GM19099 (cell line): ENCODE results near the gene GLRA3.

Source experiments
- POLR2A ChIP-seq: IDR thresholded peaks from 3 replicates; pipeline ENCODE4 v1.6.1; 2011; ENCODE audit warnings: low read depth; ENCODE audit not compliant: insufficient read length; ENCODE audit errors: extremely low read depth

GLRA3 gene

DNA sequence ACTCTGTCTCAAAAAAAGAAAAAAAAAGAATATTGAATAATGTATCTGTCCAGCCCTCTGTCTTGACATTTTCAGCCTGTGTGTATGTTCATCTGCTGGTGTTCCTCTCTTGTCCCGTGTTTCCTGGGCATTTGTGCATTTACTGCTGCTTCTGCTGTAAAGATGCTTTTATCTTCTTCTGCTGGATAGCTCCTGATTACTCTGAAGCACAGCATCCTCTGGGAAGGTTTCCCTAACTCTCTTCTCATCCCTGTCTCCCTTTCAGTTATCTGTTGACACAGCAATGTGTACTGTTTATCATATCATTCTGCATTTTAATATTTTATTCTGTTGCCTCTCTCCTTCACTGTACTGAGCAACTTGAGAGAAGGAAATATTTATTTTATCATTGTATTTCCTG is 232.5 kb downstream of the GLRA3 start:
- TF ChIP-seq POLR2A = no peak

DNA sequence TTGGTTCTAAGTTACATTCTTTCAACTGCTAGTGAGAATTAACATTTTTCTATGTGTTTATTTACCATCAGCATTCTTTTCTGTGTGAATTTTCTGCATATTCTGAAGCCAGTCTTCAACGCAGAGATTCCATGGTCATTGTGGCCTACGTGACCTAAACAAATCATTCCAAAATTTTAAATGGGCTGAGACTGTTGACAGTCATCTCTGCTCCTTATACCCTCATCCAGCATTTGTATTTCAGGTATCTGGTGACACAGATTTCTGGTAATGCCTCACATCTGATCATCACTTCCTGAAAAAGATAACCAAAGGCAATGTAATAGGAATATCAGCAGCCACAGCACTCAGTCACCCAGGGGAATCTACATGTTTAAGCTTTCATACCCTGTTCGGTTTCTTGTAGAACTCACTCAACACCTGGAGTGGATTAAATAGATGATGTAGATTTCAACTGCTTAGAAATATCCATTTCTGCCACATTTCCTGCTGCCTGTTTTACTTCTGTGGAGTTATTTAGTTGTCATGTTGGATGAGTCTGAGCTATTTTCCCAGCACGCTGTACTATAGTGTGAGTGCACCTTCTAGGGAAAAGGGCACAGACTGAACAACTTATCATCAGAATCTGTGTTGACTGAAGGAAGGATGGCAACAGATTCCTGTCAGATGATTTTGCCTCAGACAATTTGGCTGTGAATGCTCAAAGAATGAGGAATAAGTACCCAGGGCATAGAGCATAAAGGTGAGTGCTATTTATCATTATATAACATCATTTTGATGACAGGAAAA is 233.7 kb downstream of the GLRA3 start:
- TF ChIP-seq POLR2A = no peak

DNA sequence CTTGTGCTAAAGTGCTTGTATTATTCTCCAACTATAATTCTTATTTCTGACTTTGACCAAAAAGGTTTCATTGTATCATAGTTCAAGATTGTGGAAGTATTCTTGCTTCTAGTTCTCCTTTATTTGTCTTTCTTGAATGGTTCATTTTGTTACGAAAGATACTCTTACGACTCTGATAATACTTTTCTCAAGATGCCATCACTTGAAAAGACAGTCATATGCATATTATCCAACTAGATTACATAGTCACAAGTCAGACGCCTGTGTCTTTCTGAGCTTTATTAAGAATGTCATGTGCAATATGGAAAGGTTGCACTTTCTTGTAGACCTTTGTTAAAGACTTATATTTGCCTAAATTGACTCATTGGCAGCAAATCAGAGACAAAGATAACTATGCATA is 235.3 kb downstream of the GLRA3 start:
- no peak for TF ChIP-seq POLR2A

DNA sequence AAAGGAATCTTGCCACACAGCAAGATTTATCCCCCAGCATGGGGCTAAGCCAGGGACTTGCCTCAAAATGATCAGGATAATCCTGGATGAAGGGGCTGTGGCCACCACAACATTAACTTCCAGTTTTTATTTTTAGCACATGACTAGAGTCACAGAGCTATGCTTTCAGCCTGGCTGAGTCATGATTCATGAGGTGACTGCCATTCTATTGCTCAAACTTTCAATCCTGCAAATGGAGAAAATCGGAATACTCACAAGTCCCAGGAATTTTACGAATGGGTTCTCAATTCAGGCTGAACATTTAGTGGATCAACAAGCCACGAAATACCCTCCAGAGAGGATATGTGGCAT is 236.1 kb downstream of the GLRA3 start:
- TF ChIP-seq POLR2A = no peak

DNA sequence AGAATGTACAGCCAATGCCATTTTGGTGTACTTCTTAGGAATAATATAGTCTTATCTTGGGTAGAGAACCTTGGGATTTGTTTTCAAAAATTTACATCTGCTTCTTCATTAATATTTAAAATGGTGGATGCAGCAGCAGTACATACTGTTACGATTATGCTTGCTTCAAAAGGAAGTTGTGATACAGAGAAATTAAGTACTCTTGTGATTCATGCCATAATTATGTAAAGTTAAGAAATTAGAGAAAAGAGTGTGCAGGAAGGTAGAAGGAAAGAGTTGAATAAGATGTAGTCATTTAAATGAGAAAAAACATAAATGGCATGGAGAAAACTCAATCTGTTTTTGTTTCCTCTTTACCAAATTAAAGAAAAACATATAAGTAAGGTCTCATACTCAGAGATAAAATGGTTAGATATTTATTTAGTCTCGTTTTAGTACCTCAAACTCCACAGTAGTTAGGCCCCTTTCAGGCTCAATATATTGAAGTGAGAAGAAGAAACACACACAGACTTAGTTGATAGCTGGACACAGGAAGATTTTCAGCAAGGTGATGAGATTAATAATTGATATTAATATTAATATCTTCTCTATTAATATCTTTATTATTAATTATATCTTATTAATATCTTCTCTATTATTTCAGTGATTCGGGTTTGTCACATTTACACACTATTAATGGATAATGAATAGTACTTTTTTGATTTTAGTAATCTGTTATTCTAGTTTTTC is 236.6 kb downstream of the GLRA3 start:
- TF ChIP-seq POLR2A = no peak

DNA sequence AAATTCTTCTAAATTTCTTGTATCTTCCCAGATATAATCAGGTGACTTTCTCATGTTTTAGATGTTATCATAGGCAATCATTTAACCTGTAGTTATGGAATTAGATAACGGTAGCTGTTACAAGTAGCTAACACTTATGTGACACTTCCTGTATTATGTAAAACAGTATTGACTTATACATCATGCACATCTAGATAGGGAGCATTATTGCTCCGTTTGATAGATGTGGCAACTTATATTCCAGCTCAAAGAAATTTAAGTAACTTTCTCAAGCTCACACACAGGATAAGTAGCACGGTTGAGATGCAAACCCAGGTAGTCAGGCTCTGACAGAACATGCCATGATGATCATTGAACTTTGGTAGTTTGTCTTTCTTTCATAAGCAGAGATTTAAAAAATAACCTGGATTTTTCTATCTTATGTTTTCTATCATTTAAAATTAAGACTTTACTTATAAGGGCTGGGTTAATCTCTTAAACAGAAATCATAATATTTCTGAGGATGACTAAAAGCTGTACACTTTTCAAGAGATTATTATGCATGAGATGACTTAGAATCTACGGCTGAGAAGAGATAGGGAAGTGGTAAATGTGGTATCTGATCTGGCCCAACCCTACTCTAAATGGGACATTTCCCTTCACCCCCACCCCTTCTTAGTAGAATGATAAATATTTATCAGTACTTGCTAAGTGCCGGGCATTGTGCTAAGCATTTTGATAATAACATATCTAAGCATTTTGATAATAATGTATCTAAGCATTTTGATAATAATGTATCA is 237.6 kb downstream of the GLRA3 start:
- no peak for TF ChIP-seq POLR2A

DNA sequence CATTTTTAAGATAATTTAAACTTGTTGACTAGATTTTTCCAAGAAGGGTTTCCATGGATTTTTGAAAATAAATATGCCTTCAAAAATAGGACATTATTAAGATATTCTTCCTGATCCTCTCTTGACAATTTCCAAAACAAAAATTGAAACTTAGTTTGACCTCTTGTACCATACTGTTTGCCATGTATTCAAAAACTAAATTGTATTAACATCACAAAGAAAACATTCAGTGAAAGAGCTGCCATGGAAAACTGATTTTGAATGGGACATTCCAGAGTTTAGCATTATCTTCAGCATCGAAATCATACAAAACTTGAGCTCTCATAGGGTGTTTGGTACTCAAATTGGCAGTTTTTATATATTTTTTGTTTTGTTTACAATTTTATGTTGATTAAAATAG is 238.7 kb downstream of the GLRA3 start:
- no peak for TF ChIP-seq POLR2A
